Neural progenitor cell (in vitro differentiated cells): ENCODE measurements around the gene SIX3. TPM values are rescaled to one million over a fixed set of nuclear protein-coding genes. Genes with fewer than 3 reads are reported as not detected.
A peak's percentile ranks its signal among the peaks of the same experiment; 100 is the strongest.

Experiments used
- DNase-seq: peaks from one replicate; pipeline ENCODE4 v3.0.0-alpha.2; 2016; ENCODE audit warnings: low spot score
- H2AFZ ChIP-seq: fragments of 200-600 bp; sonication (generic); replicated peaks from 2 replicates; pipeline ENCODE4 v1.6.1; 2016; ENCODE audit warnings: antibody characterized with exemption
- H3F3A ChIP-seq: fragments of 200-600 bp; sonication (generic); 2 replicates; pipeline ENCODE4 v1.6.1; 2016; ENCODE audit warnings: antibody characterized with exemption, low read depth
- H3K27ac ChIP-seq: fragments of 200-600 bp; sonication (generic); 2 replicates; pipeline ENCODE4 v1.5.1; 2016; ENCODE audit warnings: mild to moderate bottlenecking
- H3K27me3 ChIP-seq: fragments of 200-600 bp; sonication (generic); 2 replicates; pipeline ENCODE4 v1.6.1; 2016; ENCODE audit warnings: mild to moderate bottlenecking, moderate library complexity
- H3K36me3 ChIP-seq: fragments of 200-600 bp; sonication (generic); 2 replicates; pipeline ENCODE4 v1.5.1; 2016
- H3K4me1 ChIP-seq: fragments of 200-600 bp; sonication (generic); 2 replicates; pipeline ENCODE4 v1.6.1; 2016; ENCODE audit warnings: mixed run types
- H3K4me2 ChIP-seq: fragments of 200-600 bp; sonication (generic); 2 replicates; pipeline ENCODE4 v1.6.1; 2016
- H3K4me3 ChIP-seq: fragments of 200-600 bp; sonication (generic); 2 replicates; pipeline ENCODE4 v1.5.1; 2016
- H3K79me2 ChIP-seq: fragments of 200-600 bp; sonication (generic); 2 replicates; pipeline ENCODE4 v1.6.1; 2016; ENCODE audit warnings: low read depth
- H3K9ac ChIP-seq: fragments of 200-600 bp; sonication (generic); 2 replicates; pipeline ENCODE4 v1.6.1; 2016
- H3K9me3 ChIP-seq: fragments of 200-600 bp; sonication (generic); 2 replicates; pipeline ENCODE4 v1.5.1; 2016; ENCODE audit warnings: low read depth
- H4K20me1 ChIP-seq: fragments of 200-600 bp; sonication (generic); 2 replicates; pipeline ENCODE4 v1.6.1; 2016; ENCODE audit warnings: low read depth
- H3K27ac Mint-ChIP-seq: 3 replicates; pipeline ENCODE4 v1.8.0; 2021; ENCODE audit warnings: mixed read lengths
- H3K27me3 Mint-ChIP-seq: 2 replicates; pipeline ENCODE4 v1.8.0; 2022; ENCODE audit warnings: low read depth, mild to moderate bottlenecking, inconsistent platforms, moderate library complexity, mixed read lengths; ENCODE audit not compliant: insufficient read depth
- H3K36me3 Mint-ChIP-seq: 3 replicates; pipeline ENCODE4 v1.8.0; 2021; ENCODE audit warnings: mixed read lengths
- H3K4me1 Mint-ChIP-seq: 3 replicates; pipeline ENCODE4 v1.8.0; 2021; ENCODE audit warnings: mixed read lengths
- H3K4me3 Mint-ChIP-seq: 3 replicates; pipeline ENCODE4 v1.8.0; 2021; ENCODE audit warnings: mild to moderate bottlenecking, moderate library complexity, mixed read lengths
- H3K9me3 Mint-ChIP-seq: 3 replicates; pipeline ENCODE4 v1.8.0; 2020; ENCODE audit warnings: mixed read lengths
- CTCF ChIP-seq: fragments of 200-600 bp; sonication (generic); IDR thresholded peaks from 2 replicates; pipeline ENCODE4 v1.5.1; 2017; ENCODE audit warnings: antibody characterized with exemption, mild to moderate bottlenecking
- EZH2 ChIP-seq: fragments of 200-600 bp; sonication (generic); IDR thresholded peaks from 2 replicates; pipeline ENCODE4 v1.6.1; 2017; ENCODE audit warnings: antibody characterized with exemption, mild to moderate bottlenecking, moderate library complexity
- EZH2phosphoT487 ChIP-seq: fragments of 200-600 bp; sonication (generic); IDR thresholded peaks from 2 replicates; pipeline ENCODE4 v1.6.1; 2017; ENCODE audit warnings: antibody characterized with exemption
- total RNA-seq: library from RNA; depleted of rRNA; stranded (reverse); fragments of >200 nt; gene quantifications from 2 replicates; pipeline ENCODE4 v1.2.3, GENCODE V29; 2015; ENCODE audit warnings: low replicate concordance

The SIX3 gene
- total RNA-seq, 1 donor from 2014 or later: 14.5 TPM

- TF ChIP-seq CTCF (no peak), EZH2phosphoT487 (no peak), EZH2 (no peak)
- Histone ChIP-seq H3K27me3 (peaks cover 11% of the 10 kb centered on the region), H3K9me3 (no peaks in the 10 kb centered on the region), H3K27ac (no peak overlapping the region), H3F3A (peaks cover 32% of the 10 kb centered on the region), H2AFZ (no peak overlapping the region), H3K9ac (no peak overlapping the region), H3K4me1 (peaks cover 28% of the 10 kb centered on the region), H3K36me3 (no peaks in the 10 kb centered on the region), H3K79me2 (no peaks in the 10 kb centered on the region), H4K20me1 (peaks cover 11% of the 10 kb centered on the region), H3K4me3 (no peak overlapping the region), H3K4me2 (no peak overlapping the region)
- Mint-ChIP-seq H3K4me3 (no peak overlapping the region), H3K9me3 (no peaks in the 10 kb centered on the region), H3K27ac (no peak overlapping the region), H3K27me3 (peaks cover 14% of the 10 kb centered on the region), H3K4me1 (peaks cover 22% of the 10 kb centered on the region), H3K36me3 (no peaks in the 10 kb centered on the region)
- no peak for DNase-seq
Observed at GRCh38 chr2:44960871-44961270, 19.4 kb downstream of the SIX3 start.

DNA sequence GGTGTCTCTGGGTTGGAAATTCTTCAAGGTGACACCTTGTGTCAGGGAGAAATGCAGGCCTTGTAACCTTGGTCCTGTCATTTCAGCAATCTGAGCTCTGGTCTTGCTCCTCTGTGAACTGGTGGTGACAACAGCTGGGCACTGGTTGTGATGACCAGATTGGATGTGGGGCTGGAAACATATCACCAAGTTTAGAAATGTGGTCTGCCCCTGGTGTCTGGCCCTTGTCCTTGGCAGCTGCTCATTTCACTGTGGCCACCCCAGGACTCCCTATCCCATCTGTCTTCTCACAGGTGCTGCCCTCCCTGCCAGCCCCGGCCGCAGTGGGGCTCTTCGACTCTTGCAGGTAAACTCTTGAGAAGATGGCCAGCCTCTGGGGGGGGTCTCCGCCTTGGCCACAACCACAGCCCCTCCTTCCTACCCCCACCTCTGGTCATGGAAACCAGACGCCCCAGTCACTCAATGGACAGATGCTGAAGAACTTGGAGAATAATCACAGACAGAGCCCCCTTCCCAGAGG, 20.7 kb downstream of the SIX3 start:
- peaks cover 12% of the 10 kb centered on the region for H3K27me3 Mint-ChIP-seq
- no peak for DNase-seq
- H3K36me3 Mint-ChIP-seq: no peaks in the 10 kb centered on the region

DNA sequence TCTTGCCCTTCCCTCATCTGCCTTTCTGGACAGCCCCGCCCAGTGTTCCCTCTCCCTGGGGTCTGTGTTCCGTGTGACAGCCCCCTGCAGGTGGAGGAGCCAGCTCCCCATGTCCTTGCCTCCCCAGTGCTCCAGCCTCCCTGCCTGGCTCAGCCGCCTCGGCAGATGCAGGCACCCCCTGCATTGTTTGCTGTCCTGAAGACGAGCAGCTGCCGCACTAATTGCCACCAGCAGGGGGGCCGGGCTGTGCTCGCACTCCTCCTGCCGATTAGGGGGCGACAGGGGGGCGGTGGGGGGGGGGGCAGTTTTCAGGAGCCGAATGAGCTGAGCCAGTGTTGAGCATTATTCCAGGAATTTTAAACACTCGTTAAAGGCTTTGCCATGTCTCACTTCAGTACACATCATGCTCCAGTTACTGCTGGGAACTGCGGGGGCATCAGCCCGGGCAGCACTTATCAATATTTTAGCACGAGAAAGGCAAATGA, 23.3 kb downstream of the SIX3 start:
- Histone ChIP-seq H3F3A (peaks cover 28% of the 10 kb centered on the region), H3K27ac (no peak overlapping the region), H3K4me2 (peak overlapping the region; percentile 47), H3K4me3 (no peak overlapping the region), H2AFZ (no peak overlapping the region), H4K20me1 (peaks cover 11% of the 10 kb centered on the region), H3K9me3 (no peaks in the 10 kb centered on the region), H3K27me3 (no peaks in the 10 kb centered on the region), H3K4me1 (peaks cover 24% of the 10 kb centered on the region), H3K36me3 (no peaks in the 10 kb centered on the region), H3K9ac (no peak overlapping the region), H3K79me2 (no peaks in the 10 kb centered on the region)
- H3K36me3 Mint-ChIP-seq: peaks cover 4% of the 10 kb centered on the region
- H3K4me1 Mint-ChIP-seq: peaks cover 11% of the 10 kb centered on the region
- TF ChIP-seq CTCF (peak; percentile 53), EZH2phosphoT487 (no peak)
- H3K27me3 Mint-ChIP-seq: peaks cover 14% of the 10 kb centered on the region
- DNase-seq: peak; percentile 90
- H3K9me3 Mint-ChIP-seq: no peaks in the 10 kb centered on the region
- no peak overlapping the region for H3K27ac Mint-ChIP-seq
- H3K4me3 Mint-ChIP-seq: no peak overlapping the region

More for the DNA sequence above, 20.7 kb downstream of the SIX3 start:
- H3K79me2 ChIP-seq: no peaks in the 10 kb centered on the region
- H3K4me3 ChIP-seq: no peak overlapping the region
- Mint-ChIP-seq H3K4me3 (no peak overlapping the region), H3K27ac (peak overlapping the region; percentile 19), H3K9me3 (no peaks in the 10 kb centered on the region), H3K4me1 (peaks cover 16% of the 10 kb centered on the region)
- TF ChIP-seq EZH2phosphoT487 (no peak), CTCF (no peak), EZH2 (no peak)
- H3K4me1 ChIP-seq: peaks cover 30% of the 10 kb centered on the region
- H3K36me3 ChIP-seq: no peaks in the 10 kb centered on the region
- no peak overlapping the region for H3K9ac ChIP-seq
- H2AFZ ChIP-seq: no peak overlapping the region
- H3K4me2 ChIP-seq: no peak overlapping the region
- no peaks in the 10 kb centered on the region for H3K9me3 ChIP-seq
- H3F3A ChIP-seq: peaks cover 36% of the 10 kb centered on the region
- H3K27me3 ChIP-seq: no peaks in the 10 kb centered on the region
- no peak overlapping the region for H3K27ac ChIP-seq
- peaks cover 11% of the 10 kb centered on the region for H4K20me1 ChIP-seq
